A549 (cell line): ENCODE measurements around the gene AKAP6. TPM values are rescaled to one million over a fixed set of nuclear protein-coding genes. Genes with fewer than 3 reads are reported as not detected.

ENCODE experiments used
- ATAC-seq, 2 experiments: fragments of 200-7000 bp in 1 of 2; fragments of >200 bp in 1 of 2; cut with Nextera tagmentation in 1 of 2; cut with Tn5 transposase in 1 of 2; 3 replicates each; pipeline versions ENCODE4 v1.8.0 to v1.9.1; 2018 to 2020; ENCODE audit warnings: mild to moderate bottlenecking in 1 of 2, moderate library complexity in 1 of 2
- CTCF ChIA-PET: fragments of 300-600 bp; sonication (Branson Sonifier 250); formaldehyde crosslinking; extraction: SDS; loops from one replicate; lab custom pipeline; 2021; ENCODE audit warnings: antibody characterized with exemption, inconsistent platforms; lab: Yijun Ruan, JAX
- POLR2A ChIA-PET: fragments of 350-600 bp; formaldehyde crosslinking; extraction: SDS; loops from one replicate; lab custom pipeline; 2021; ENCODE audit warnings: antibody characterized with exemption, inconsistent platforms; lab: Yijun Ruan, JAX
- DNase-seq, 2 experiments: peaks; one replicate each; pipeline versions ENCODE4 v3.0.0 to v3.0.0-alpha.2; 2011 to 2016; ENCODE audit warnings: low read depth in 1 of 2, low spot score in 1 of 2
- FAIRE-seq: peaks from 2 replicates; lab custom pipeline; 2011; peaks lifted over from hg19 to GRCh38; lab: Jason Lieb, UNC
- H3K27ac ChIP-seq, 2 experiments: fragments of >200 bp; sonication (Bioruptor Twin); formaldehyde crosslinking; 3 replicates each; pipeline ENCODE4 v1.5.1; 2016 to 2017
- H3K4me1 ChIP-seq: fragments of >200 bp; sonication (Bioruptor Twin); formaldehyde crosslinking; 3 replicates; pipeline ENCODE4 v1.6.1; 2016
- H3K4me2 ChIP-seq: fragments of >200 bp; sonication (Bioruptor Twin); formaldehyde crosslinking; 3 replicates; pipeline ENCODE4 v1.6.1; 2016
- H3K4me3 ChIP-seq: fragments of >200 bp; sonication (Bioruptor Twin); formaldehyde crosslinking; 3 replicates; pipeline ENCODE4 v1.5.1; 2016
- H3K9me3 ChIP-seq: fragments of >200 bp; sonication (Bioruptor Twin); formaldehyde crosslinking; 3 replicates; pipeline ENCODE4 v1.6.1; 2016
- CBX2 ChIP-seq: fragments of 200-600 bp; sonication (generic); IDR thresholded peaks from 2 replicates; pipeline ENCODE4 v1.6.1; 2016; ENCODE audit warnings: low read depth, mild to moderate bottlenecking, borderline replicate concordance
- CEBPB ChIP-seq, 2 experiments: fragments of >200 bp in 1 of 2; sonication (Bioruptor Twin) in 1 of 2; formaldehyde crosslinking in 1 of 2; IDR thresholded peaks; 2 replicates each; pipeline ENCODE4 v1.6.1; 2012 to 2016
- CHD2 ChIP-seq: fragments of 150-350 bp; IDR thresholded peaks from 2 replicates; pipeline ENCODE4 v1.6.1; 2014; ENCODE audit warnings: low read length; ENCODE audit not compliant: partially characterized antibody
- EHF ChIP-seq: fragments of 250-450 bp; sonication (Bioruptor Pico); IDR thresholded peaks from 2 replicates; pipeline ENCODE4 v1.5.0; 2020; ENCODE audit warnings: mild to moderate bottlenecking
- EP300 ChIP-seq, 2 experiments: fragments of >200 bp; sonication (Bioruptor Twin); formaldehyde crosslinking; IDR thresholded peaks; 2 replicates in 1 of 2; 3 replicates in 1 of 2; pipeline ENCODE4 v1.6.1; 2016 to 2017
- ESRRA ChIP-seq: fragments of 150-350 bp; IDR thresholded peaks from 2 replicates; pipeline ENCODE4 v1.6.1; 2014; ENCODE audit warnings: mild to moderate bottlenecking, low read length, borderline replicate concordance
- FOSL2 ChIP-seq, 2 experiments: fragments of 450-650 bp in 1 of 2; fragments of >200 bp in 1 of 2; sonication (Bioruptor Twin) in 1 of 2; formaldehyde crosslinking; IDR thresholded peaks; 2 replicates each; pipeline versions ENCODE4 v1.5.0 to v1.6.1; 2016 to 2020; ENCODE audit warnings: mild to moderate bottlenecking in 1 of 2, moderate library complexity in 1 of 2
- HES2 ChIP-seq: fragments of >200 bp; sonication (Bioruptor Twin); formaldehyde crosslinking; IDR thresholded peaks from 2 replicates; pipeline ENCODE4 v1.6.1; 2016
- HEYL ChIP-seq: fragments of 250-450 bp; sonication (Bioruptor Pico); IDR thresholded peaks from 2 replicates; pipeline ENCODE4 v1.8.0; 2021; ENCODE audit warnings: mild to moderate bottlenecking, moderate library complexity
- HOXB13 ChIP-seq: fragments of 250-450 bp; sonication (Bioruptor Pico); IDR thresholded peaks from 2 replicates; pipeline ENCODE4 v1.5.0; 2020; ENCODE audit warnings: low read depth, mild to moderate bottlenecking, moderate library complexity
- HOXB5 ChIP-seq: fragments of 250-450 bp; sonication (Bioruptor Pico); IDR thresholded peaks from 2 replicates; pipeline ENCODE4 v1.5.0; 2020; ENCODE audit warnings: mild to moderate bottlenecking, moderate library complexity
- JUN ChIP-seq, 2 experiments: fragments of >200 bp; sonication (Bioruptor Twin); formaldehyde crosslinking; IDR thresholded peaks; 2 replicates in 1 of 2; 3 replicates in 1 of 2; pipeline ENCODE4 v1.6.1; 2016 to 2017
- JUNB ChIP-seq: fragments of >200 bp; sonication (Bioruptor Twin); formaldehyde crosslinking; IDR thresholded peaks from 2 replicates; pipeline ENCODE4 v1.6.1; 2016
- NFE2L2 ChIP-seq: fragments of 150-350 bp; conservative IDR thresholded peaks from 2 replicates; pipeline ENCODE4 v1.6.1; 2014; ENCODE audit warnings: low read length
- NPAS2 ChIP-seq: fragments of 250-450 bp; sonication (Bioruptor Pico); IDR thresholded peaks from 2 replicates; pipeline ENCODE4 v1.8.0; 2022; ENCODE audit warnings: mild to moderate bottlenecking, moderate library complexity, borderline replicate concordance
- PBX3 ChIP-seq: IDR thresholded peaks from 2 replicates; pipeline ENCODE4 v1.6.1; 2012
- PHF8 ChIP-seq: fragments of 200-600 bp; sonication (generic); IDR thresholded peaks from 2 replicates; pipeline ENCODE4 v1.6.1; 2016; ENCODE audit warnings: low read depth, mild to moderate bottlenecking, antibody characterized with exemption, moderate library complexity, borderline replicate concordance
- POLR2A ChIP-seq: IDR thresholded peaks from 2 replicates; pipeline ENCODE4 v1.6.1; 2012; ENCODE audit warnings: mild to moderate bottlenecking, low read length
- POLR2AphosphoS2 ChIP-seq: conservative IDR thresholded peaks from 2 replicates; pipeline ENCODE4 v1.6.1; 2012; ENCODE audit warnings: low read length, improper control_type of control experiment, inconsistent platforms
- RARB ChIP-seq: fragments of 250-450 bp; sonication (Bioruptor Pico); IDR thresholded peaks from 2 replicates; pipeline ENCODE4 v1.8.0; 2021; ENCODE audit warnings: mild to moderate bottlenecking, moderate library complexity
- RCOR1 ChIP-seq: fragments of 150-350 bp; IDR thresholded peaks from 2 replicates; pipeline ENCODE4 v1.6.1; 2014; ENCODE audit warnings: antibody characterized with exemption, low read length, low read depth
- RNF2 ChIP-seq: fragments of 200-600 bp; sonication (generic); IDR thresholded peaks from 2 replicates; pipeline ENCODE4 v1.6.1; 2016; ENCODE audit warnings: low read depth, mild to moderate bottlenecking, antibody characterized with exemption, moderate library complexity, borderline replicate concordance
- SMC3 ChIP-seq: fragments of >200 bp; sonication (Bioruptor Twin); formaldehyde crosslinking; IDR thresholded peaks from 3 replicates; pipeline ENCODE4 v1.6.1; 2018; ENCODE audit warnings: inconsistent platforms
- TFCP2L1 ChIP-seq: fragments of 250-450 bp; sonication (Bioruptor Pico); IDR thresholded peaks from 2 replicates; pipeline ENCODE4 v1.5.0; 2021; ENCODE audit warnings: mild to moderate bottlenecking
- TP53 ChIP-seq: fragments of 250-450 bp; sonication (Bioruptor Pico); IDR thresholded peaks from 2 replicates; pipeline ENCODE4 v1.5.0; 2021; ENCODE audit warnings: mild to moderate bottlenecking, moderate library complexity
- ZNF302 ChIP-seq: fragments of 250-450 bp; sonication (Bioruptor Pico); IDR thresholded peaks from 2 replicates; pipeline ENCODE4 v1.9.0; 2021; ENCODE audit warnings: inconsistent platforms, mild to moderate bottlenecking, moderate library complexity
- WGBS: methylation state at CpG from one replicate; pipeline ENCODE4 v1.1.6; 2017; ENCODE audit errors: missing lambda C conversion rate; 5-methylcytosine and 5-hydroxymethylcytosine counted together
- polyA plus RNA-seq, 4 experiments: library from polyadenylated mRNA; depleted of rRNA in 3 of 4; stranded (reverse); fragments of >200 nt; fragmentation: RNase III in 1 of 4; extraction: RNeasy Plus Mini Kit Qiagen cat#74134 plus additional on column Dnase treatment in 1 of 4; gene quantifications; 2 replicates in 3 of 4; 3 replicates in 1 of 4; pipeline ENCODE4 v1.2.3, GENCODE V29; 2011 to 2017
- TF ChIP-seq, protein P1 (sequence below): fragments of 250-450 bp; sonication (Bioruptor Pico); IDR thresholded peaks from 2 replicates; pipeline ENCODE4 v1.5.0; 2020; ENCODE audit warnings: low read depth, mild to moderate bottlenecking, moderate library complexity
- TF ChIP-seq, protein P2 (sequence below): fragments of 250-450 bp; sonication (Bioruptor Pico); IDR thresholded peaks from 2 replicates; pipeline ENCODE4 v1.5.0; 2021; ENCODE audit warnings: mild to moderate bottlenecking, moderate library complexity, borderline replicate concordance

Gene AKAP6
- polyA plus RNA-seq, 2 of the 4 experiments (the other 2 are of a cell fraction): 0.27 to 1.9 TPM

GRCh38 chr14:32530800-32531199 is 201.7 kb downstream of the AKAP6 start (continued):
- TF ChIP-seq, protein P1, sequence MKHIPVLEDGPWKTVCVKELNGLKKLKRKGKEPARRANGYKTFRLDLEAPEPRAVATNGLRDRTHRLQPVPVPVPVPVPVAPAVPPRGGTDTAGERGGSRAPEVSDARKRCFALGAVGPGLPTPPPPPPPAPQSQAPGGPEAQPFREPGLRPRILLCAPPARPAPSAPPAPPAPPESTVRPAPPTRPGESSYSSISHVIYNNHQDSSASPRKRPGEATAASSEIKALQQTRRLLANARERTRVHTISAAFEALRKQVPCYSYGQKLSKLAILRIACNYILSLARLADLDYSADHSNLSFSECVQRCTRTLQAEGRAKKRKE (CRISPR knock-in tag): no peak
- no peak for TF ChIP-seq CEBPB (IDR thresholded peaks at IDR 0.05)

- POLR2A ChIA-PET: no interaction called here
- H3K4me1 ChIP-seq: no peaks in the 10 kb centered on the region
- TF ChIP-seq FOSL2 (IDR thresholded peaks at IDR 0.05) (no peak), FOSL2 (CRISPR knock-in tag; IDR thresholded peaks at IDR 0.05) (no peak), HOXB5 (CRISPR knock-in tag) (no peak), TP53 (no peak), EHF (CRISPR knock-in tag) (no peak), ESRRA (no peak), PHF8 (no peak), POLR2A (no peak), NPAS2 (CRISPR knock-in tag) (no peak), HEYL (CRISPR knock-in tag) (no peak), PBX3 (no peak), HOXB13 (no peak)
- TF ChIP-seq, all 56 proteins: peak for 0
- H3K4me3 ChIP-seq: no peak overlapping the region
- H3K9me3 ChIP-seq: no peaks in the 10 kb centered on the region
- CTCF ChIA-PET: interaction anchor here (0.6 kb wide), 1 partner anchor 1161 kb away, joined by 3 read pairs; no protein-coding TSS in a partner anchor
- H3K4me2 ChIP-seq: no peak overlapping the region
- H3K27ac ChIP-seq: no peak overlapping the region
- FAIRE-seq (no peak), DNase-seq (no peak), ATAC-seq (no peak)
- 26% methylated on average over 2 of the region's 2 CpGs for WGBS
Measured at GRCh38 chr14:32531942-32532515, 202.9 kb downstream of the AKAP6 start.

GRCh38 chr14:32534145-32534544 is 205.0 kb downstream of the AKAP6 start:
- FAIRE-seq (no peak), ATAC-seq (no peak), DNase-seq (no peak)
- H3K27ac ChIP-seq: no peak overlapping the region
- ChIA-PET POLR2A (no interaction called here), CTCF (no interaction called here)
- TF ChIP-seq TFCP2L1 (CRISPR knock-in tag): no peak
- TF ChIP-seq TP53: no peak
- TF ChIP-seq CBX2: no peak
- no peak for TF ChIP-seq JUNB
- TF ChIP-seq JUN (IDR thresholded peaks at IDR 0.05): no peak
- TF ChIP-seq EP300 (IDR thresholded peaks at IDR 0.05): no peak
- TF ChIP-seq POLR2AphosphoS2: no peak
- TF ChIP-seq RARB (CRISPR knock-in tag): no peak
- TF ChIP-seq NFE2L2: no peak
- no peak for TF ChIP-seq CHD2
- TF ChIP-seq HES2: no peak
- TF ChIP-seq CEBPB (IDR thresholded peaks at IDR 0.05): no peak
- no peak for TF ChIP-seq SMC3
- no peak for TF ChIP-seq RNF2
- TF ChIP-seq RCOR1: no peak
- TF ChIP-seq ZNF302 (CRISPR knock-in tag): no peak
- TF ChIP-seq, protein P2, sequence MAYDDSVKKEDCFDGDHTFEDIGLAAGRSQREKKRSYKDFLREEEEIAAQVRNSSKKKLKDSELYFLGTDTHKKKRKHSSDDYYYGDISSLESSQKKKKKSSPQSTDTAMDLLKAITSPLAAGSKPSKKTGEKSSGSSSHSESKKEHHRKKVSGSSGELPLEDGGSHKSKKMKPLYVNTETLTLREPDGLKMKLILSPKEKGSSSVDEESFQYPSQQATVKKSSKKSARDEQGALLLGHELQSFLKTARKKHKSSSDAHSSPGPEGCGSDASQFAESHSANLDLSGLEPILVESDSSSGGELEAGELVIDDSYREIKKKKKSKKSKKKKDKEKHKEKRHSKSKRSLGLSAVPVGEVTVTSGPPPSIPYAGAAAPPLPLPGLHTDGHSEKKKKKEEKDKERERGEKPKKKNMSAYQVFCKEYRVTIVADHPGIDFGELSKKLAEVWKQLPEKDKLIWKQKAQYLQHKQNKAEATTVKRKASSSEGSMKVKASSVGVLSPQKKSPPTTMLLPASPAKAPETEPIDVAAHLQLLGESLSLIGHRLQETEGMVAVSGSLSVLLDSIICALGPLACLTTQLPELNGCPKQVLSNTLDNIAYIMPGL (CRISPR knock-in tag): no peak
- TF ChIP-seq EHF (CRISPR knock-in tag): no peak
- WGBS: 58% methylated on average over 3 of the region's 3 CpGs
- no peak overlapping the region for H3K4me3 ChIP-seq
- no peaks in the 10 kb centered on the region for H3K9me3 ChIP-seq
- H3K4me1 ChIP-seq: no peaks in the 10 kb centered on the region
- H3K4me2 ChIP-seq: no peak overlapping the region
